NCI-H2029 (cell line): ENCODE measurements around the gene SH2B3.
"Not testable (repeated sequence)": the region's sequence is repeated elsewhere in the genome, so short reads cannot be mapped to it uniquely, and the experiment has no call there.

Source experiments
- DNase-seq: peaks from one replicate; lab custom pipeline; 2025; lab: John Stamatoyannopoulos, UW

Gene SH2B3

GRCh38 chr12:111405859-111406473, at the start of gene SH2B3:
Gene SH2B3 (plus strand): TSS chr12:111405923. CDS start chr12:111418146, 12,223 bp downstream.
- no peak for DNase-seq

- no peak for DNase-seq
Measured at GRCh38 chr12:111359231-111359913, 46.4 kb upstream of the SH2B3 start.

DNA sequence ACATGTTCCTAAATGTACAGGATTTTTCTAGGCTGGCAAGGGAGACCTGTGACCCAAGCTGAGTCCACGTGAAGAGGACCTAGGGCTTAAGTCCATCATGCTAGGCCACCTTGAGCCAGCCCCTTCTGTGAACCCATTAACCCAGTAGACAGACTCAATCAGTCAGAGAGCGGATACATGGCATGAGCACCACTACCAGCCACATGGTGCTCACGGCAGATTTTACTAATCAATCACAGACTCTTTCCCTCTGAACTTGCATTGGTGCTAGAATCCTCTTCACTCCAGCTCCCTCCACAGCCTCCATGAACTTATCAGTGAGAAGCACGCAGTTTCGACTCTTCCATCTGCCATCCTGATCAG, 45.8 kb upstream of the SH2B3 start:
- DNase-seq, result no peak

DNA sequence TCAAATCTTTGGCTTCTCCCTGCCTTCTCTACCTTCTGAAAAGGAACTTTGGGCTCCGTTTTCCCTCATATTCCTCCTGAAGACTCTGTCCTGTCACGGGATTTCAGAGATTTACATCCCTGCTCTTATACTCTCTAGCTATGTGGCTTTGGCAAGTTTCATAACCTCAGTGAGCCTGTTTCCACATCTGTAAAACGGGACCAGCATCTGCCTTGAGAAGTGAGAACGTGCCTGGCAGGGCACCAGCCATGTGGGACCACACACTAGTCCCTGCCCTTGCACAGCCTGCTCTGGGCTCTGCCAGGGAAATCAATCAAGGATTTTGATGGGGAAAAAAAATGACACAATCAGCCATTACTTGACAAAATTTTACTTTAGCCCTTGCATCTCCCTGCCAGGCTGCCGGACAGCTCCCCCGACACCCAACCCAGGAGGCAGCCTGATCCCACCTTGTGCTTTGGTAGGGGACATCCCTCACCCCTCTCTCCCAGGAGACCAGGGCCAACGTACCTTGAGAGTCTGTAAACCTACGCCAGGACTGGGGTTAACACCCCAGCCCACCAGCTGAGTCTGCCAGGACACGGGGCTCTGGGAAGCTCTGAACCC, 45.3 kb upstream of the SH2B3 start:
- no peak for DNase-seq

GRCh38 chr12:111361073-111361716, 44.5 kb upstream of the SH2B3 start:
- DNase-seq, result no peak

DNA sequence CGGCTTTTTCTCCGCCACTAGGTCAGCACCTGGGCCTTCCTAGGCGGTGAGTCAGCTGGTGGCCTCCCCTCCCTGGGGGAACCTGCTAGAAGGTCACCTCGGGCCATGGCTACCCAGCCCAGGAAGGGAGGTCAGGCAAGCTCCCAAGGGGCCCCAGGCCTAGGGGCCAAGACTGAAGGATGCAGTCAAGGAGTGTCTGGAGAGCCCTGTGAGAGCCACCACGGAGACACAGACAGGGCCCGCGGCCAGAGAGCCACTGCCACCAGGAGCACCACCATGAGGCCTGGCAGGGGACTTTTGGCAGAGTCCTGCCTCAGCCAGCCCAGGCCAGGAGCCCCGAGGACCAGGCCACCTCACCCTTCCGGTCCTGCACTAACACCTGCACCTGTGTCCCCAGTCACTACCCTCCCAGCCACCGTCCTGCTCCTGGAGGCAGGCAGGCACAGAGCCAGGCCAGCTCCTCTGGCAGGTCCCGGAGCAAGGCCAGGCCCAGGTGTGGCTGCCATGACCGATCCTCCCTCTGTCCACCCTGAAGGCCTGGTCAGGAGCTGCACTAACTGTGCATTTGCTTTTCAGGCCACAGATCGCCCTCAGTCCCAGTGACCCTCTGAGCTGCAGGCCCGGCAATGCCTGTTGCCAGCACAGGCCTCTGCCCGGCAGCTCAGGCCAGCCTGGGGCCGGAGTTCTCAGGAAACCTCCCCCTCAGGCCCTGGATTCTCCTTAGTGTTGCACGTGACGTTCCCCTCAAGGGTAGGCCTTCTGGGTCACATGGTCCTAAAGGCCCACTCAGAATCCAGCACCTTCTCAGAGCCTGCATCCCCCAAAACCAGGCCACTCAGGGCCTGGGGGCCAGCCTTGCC, 43.8 kb upstream of the SH2B3 start:
- DNase-seq, result no peak

DNA sequence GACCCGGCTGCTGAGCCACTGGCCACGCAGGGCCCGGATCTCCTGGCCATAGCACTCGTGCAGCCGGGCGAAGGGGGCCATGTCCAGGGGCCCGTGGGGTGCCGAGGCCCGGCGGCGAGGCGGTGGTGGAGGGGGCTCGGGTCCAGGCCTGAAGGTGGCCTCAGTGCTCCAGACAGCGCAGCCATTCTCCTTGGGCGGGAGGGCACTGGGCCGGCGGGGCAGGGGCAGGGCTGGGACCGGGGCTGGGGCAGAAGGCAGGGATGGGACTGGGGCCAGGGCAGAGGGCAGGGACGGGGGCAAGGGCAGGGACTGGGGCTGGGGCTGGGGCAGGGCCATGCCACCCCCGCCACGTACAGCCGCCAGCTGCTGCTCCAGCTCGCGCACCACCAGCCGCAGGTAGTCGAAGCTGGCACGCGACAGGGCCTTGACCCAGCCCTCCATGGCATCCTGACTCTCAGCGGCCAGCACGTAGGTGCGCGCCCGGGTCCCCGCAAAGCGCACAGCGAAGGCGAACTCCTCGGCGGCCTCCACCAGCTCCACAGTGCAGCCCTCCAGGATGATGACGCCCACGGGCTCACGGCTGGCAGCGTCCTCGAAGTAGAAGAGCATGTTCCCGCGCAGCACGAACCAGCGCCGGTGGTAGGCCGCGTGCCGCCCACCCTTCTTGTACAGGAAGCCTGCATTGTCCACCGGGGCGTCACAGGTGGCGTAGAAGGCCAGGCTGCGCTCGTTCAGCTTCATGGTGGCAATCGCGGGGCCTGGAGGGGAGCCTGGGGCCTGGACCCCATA, 42.8 kb upstream of the SH2B3 start:
- no peak for DNase-seq

- DNase-seq, result no peak
Measured at GRCh38 chr12:111363578-111363977, 42.1 kb upstream of the SH2B3 start.

- no peak for DNase-seq
Measured at GRCh38 chr12:111366075-111366474, 39.6 kb upstream of the SH2B3 start.

DNA sequence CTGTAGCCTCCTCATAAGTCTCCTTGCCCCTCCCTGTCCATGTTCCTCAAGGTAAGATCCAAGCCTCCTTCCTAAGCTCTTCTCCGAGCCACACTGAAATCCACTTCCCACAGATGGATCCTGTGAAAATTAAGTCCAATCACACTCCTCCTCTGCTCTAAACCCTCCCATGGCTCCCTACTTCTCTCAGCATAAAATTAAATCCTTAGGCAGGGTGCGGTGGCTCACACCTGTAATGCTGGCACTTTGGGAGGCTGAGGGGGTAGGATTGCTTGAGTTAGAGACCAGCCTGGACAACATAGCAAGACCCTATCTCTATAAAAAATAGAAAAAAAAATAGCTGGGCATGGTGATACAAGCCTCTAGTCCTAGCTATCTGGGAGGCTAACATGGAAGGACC, 39.1 kb upstream of the SH2B3 start:
- no peak for DNase-seq

- no peak for DNase-seq
Measured at GRCh38 chr12:111367661-111368221, 38.0 kb upstream of the SH2B3 start.

GRCh38 chr12:111368291-111368787, 37.4 kb upstream of the SH2B3 start:
- no peak for DNase-seq

- DNase-seq, result peak; percentile 81
Measured at GRCh38 chr12:111368788-111369495, 36.8 kb upstream of the SH2B3 start, which contains the start of gene PHETA1. Gene PHETA1 (minus strand): TSS chr12:111369095. CDS start chr12:111363427, 5,668 bp downstream.

- no peak for DNase-seq
Measured at GRCh38 chr12:111369496-111370220, 36.1 kb upstream of the SH2B3 start.

DNA sequence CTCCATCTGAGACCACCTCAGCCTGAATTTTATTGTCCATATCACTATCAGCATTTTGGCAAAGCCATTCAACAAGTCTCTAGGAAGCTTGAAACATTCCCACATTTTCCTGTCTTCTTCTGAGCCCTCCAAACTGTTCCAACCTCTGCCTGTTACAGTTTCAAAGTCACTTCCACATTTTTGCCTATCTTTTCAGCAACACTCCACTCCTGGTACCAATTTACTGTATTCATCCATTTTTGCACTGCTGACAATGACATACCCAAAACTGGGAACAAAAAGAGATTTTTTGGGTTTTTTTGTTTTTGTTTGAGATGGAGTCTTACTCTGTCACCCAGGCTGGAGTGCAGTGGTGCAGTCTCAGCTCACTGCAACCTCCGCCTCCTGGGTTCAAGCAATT, 32.5 kb upstream of the SH2B3 start:
- DNase-seq, result not testable (repeated sequence)

DNA sequence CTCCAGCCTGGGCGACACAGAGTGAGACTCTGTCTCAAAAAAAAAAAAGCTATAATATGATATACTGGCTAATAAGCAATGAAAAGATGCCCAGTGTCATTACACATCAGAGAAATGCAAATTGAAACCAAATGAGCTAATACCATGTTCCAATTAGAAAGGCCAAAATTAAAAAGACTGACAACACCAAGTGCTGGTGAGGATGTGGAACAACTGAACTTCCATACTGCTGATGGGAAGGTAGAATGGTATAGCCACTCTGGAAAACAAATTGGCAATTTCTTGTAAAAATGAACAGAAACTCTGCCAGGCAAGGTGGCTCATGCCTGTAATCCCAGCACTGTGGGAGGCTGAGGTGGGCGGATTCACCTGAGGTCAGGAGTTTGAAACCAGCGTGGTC, 28.3 kb upstream of the SH2B3 start:
- no peak for DNase-seq

- DNase-seq, result no peak
Measured at GRCh38 chr12:111379942-111380554, 25.7 kb upstream of the SH2B3 start.

DNA sequence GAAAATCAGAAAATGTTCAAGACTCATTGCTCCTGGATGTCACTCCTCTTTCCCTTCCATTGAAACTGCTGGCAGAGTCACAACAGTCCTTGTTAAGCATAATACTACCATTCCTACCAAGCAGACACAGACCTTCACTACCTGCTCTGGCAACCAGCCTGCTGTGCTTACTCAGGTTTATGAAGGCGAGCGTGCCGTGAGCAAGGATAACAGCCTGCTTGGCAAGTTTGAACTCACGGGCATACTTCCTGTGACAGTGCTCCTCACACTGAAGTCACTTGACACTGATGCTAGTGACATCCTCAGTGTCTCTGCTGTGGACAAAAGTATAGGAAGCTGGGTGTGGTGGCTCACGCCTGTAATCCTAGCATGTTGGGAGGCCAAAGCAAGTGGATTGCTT, 21.1 kb upstream of the SH2B3 start:
- DNase-seq, result no peak

DNA sequence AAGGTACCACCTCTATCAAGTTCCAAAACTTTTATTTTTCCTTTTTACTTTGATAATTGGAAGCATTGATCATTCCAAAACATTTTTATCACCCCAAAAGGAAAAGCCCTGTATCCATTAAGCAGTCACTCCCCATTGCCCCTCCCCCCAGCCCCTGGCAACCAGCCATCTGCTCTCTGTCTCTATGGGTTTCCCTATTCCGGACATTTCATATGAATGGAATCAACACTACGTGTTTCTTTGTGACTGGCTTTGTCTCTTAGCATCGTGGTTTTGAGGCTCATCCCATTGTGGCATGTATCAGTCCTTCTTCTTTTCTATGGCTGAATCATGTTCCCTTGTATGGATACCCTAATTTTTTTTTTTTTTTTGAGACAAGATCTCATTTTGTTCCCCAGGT, 18.8 kb upstream of the SH2B3 start:
- no peak for DNase-seq
